Measurements from ENCODE around the gene NBAS.
"Not testable (repeated sequence)": the region's sequence is repeated elsewhere in the genome, so short reads cannot be mapped to it uniquely, and the experiment has no call there.

NBAS gene

GRCh38 chr2:15250946-15251345 is 310.2 kb downstream of the NBAS start:
- not testable (repeated sequence) for DNase-seq

GRCh38 chr2:15246870-15247269 is 314.3 kb downstream of the NBAS start:
- no peak for DNase-seq

- DNase-seq, result no peak
These were observed 317.4 kb downstream of the NBAS start for GRCh38 chr2:15243762-15244161.

GRCh38 chr2:15242936-15243461 is 318.1 kb downstream of the NBAS start:
- DNase-seq, result no peak

GRCh38 chr2:15241929-15242328 is 319.2 kb downstream of the NBAS start:
- DNase-seq, result no peak

GRCh38 chr2:15241201-15241600 is 319.9 kb downstream of the NBAS start:
- no peak for DNase-seq

- no peak for DNase-seq
These were observed 323.1 kb downstream of the NBAS start for GRCh38 chr2:15238028-15238427.

GRCh38 chr2:15230599-15231192 is 330.4 kb downstream of the NBAS start:
- no peak for DNase-seq

GRCh38 chr2:15226661-15227060 is 334.5 kb downstream of the NBAS start:
- no peak for DNase-seq

GRCh38 chr2:15225131-15225530 is 336.0 kb downstream of the NBAS start:
- no peak for DNase-seq

- no peak for DNase-seq
These were observed 336.5 kb downstream of the NBAS start for GRCh38 chr2:15224641-15225040.

GRCh38 chr2:15223887-15224286 is 337.2 kb downstream of the NBAS start:
- no peak for DNase-seq

- DNase-seq, result no peak
These were observed 338.3 kb downstream of the NBAS start for GRCh38 chr2:15222856-15223255.

- no peak for DNase-seq
These were observed 340.5 kb downstream of the NBAS start for GRCh38 chr2:15220603-15221002.

- DNase-seq, result no peak
These were observed 342.6 kb downstream of the NBAS start for GRCh38 chr2:15218423-15219086.

GRCh38 chr2:15212249-15212648 is 348.9 kb downstream of the NBAS start:
- no peak for DNase-seq

GRCh38 chr2:15210542-15210941 is 350.6 kb downstream of the NBAS start:
- DNase-seq, result not testable (repeated sequence)

- DNase-seq, result no peak
These were observed 354.7 kb downstream of the NBAS start for GRCh38 chr2:15206419-15206818.

GRCh38 chr2:15205562-15205961 is 355.6 kb downstream of the NBAS start:
- no peak for DNase-seq

- no peak for DNase-seq
These were observed 360.1 kb downstream of the NBAS start for GRCh38 chr2:15201009-15201408.

- no peak for DNase-seq
These were observed 360.6 kb downstream of the NBAS start for GRCh38 chr2:15200581-15200980.

- DNase-seq, result no peak
These were observed 363.1 kb downstream of the NBAS start for GRCh38 chr2:15198051-15198450.

- DNase-seq, result peak; percentile 9
These were observed 365.3 kb downstream of the NBAS start for GRCh38 chr2:15195813-15196212.

GRCh38 chr2:15191789-15192188 is 369.3 kb downstream of the NBAS start:
- no peak for DNase-seq

GRCh38 chr2:15189216-15189615 is 371.9 kb downstream of the NBAS start:
- DNase-seq, result no peak
